ENCODE measurements around the gene PSEN2. TPM values are rescaled to one million over a fixed set of nuclear protein-coding genes. Genes with fewer than 3 reads are reported as not detected.

PSEN2 gene
- total and polyA plus RNA-seq, 12 donors = 27.2 to 133 (median 44.5) TPM

GRCh38 chr1:226865590-226865989 is 4.8 kb upstream of the PSEN2 start:
- Histone ChIP-seq H3K4me1 (replicated peaks in 1 of 2) (peaks cover 0 to 10% of the 10 kb centered on the region in 2 donors), H3K4me3 (no peak overlapping the region), H3K9me3 (replicated peaks in 1 of 3) (no peaks in the 10 kb centered on the region), H3K27me3 (no peaks in the 10 kb centered on the region), H3K36me3 (replicated peaks in 1 of 2) (no peaks in the 10 kb centered on the region), H3K27ac (no peak overlapping the region)
- no peak for DNase-seq
- WGBS, 4 donors = 78 to 85% (median 82%) methylated on average over 4 of the region's 4 CpGs
- intact Hi-C loops (cut with DNase I) = no loop called here
- TF ChIP-seq POLR2A (IDR thresholded peaks at IDR 0.05) = no peak
- no peak for TF ChIP-seq CTCF (IDR thresholded peaks at IDR 0.05)

GRCh38 chr1:226867461-226868054 is 2.9 kb upstream of the PSEN2 start:
- TF ChIP-seq POLR2A (IDR thresholded peaks at IDR 0.05) (no peak), CTCF (IDR thresholded peaks at IDR 0.05) (no peak)
- H3K36me3 ChIP-seq (replicated peaks in 1 of 2) = no peaks in the 10 kb centered on the region
- no peaks in the 10 kb centered on the region for H3K9me3 ChIP-seq (replicated peaks in 1 of 3)
- H3K27me3 ChIP-seq = no peaks in the 10 kb centered on the region
- WGBS, 4 donors = 78 to 90% (median 84%) methylated on average over 6 of the region's 6 CpGs
- DNase-seq = no peak
- intact Hi-C loops (cut with DNase I) = no loop called here
- H3K27ac ChIP-seq = no peak overlapping the region
- H3K4me3 ChIP-seq = no peak overlapping the region
- H3K4me1 ChIP-seq (replicated peaks in 1 of 2) = peaks cover 12 to 25% of the 10 kb centered on the region in 2 donors

- H3K27ac ChIP-seq = no peak overlapping the region
- no peaks in the 10 kb centered on the region for H3K36me3 ChIP-seq (replicated peaks in 1 of 2)
- no peaks in the 10 kb centered on the region for H3K27me3 ChIP-seq
- DNase-seq = no peak
- H3K4me3 ChIP-seq = no peak overlapping the region
- intact Hi-C loops (cut with DNase I) = no loop called here
- TF ChIP-seq POLR2A (IDR thresholded peaks at IDR 0.05) (no peak), CTCF (IDR thresholded peaks at IDR 0.05) (no peak)
- H3K9me3 ChIP-seq (replicated peaks in 1 of 3) = no peaks in the 10 kb centered on the region
- H3K4me1 ChIP-seq (replicated peaks in 1 of 2) = peaks cover 12 to 20% of the 10 kb centered on the region in 2 donors
- WGBS, 4 donors = 94 to 100% (median 97%) methylated on average over 1 of the region's 1 CpG
Measured at GRCh38 chr1:226868726-226869125, 1.7 kb upstream of the PSEN2 start.

DNA sequence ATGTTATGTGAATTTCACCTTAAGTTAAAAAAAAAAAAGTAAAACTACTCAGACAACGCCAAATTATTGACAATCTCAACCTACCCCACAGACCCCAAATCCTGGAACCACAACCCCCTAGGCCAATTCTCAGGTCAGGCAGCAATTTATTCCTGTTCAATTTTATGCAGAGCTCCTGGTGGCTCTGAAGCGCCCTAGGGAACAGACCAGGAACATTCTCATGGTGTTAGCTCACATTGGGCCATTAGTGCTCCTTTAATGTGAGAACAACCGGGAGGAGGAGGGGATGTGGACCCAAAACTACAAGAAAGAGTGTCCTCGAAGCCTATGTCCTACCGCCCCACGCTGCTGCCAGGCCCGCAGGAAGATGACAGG is 403 bp upstream of the PSEN2 start:
- Histone ChIP-seq H3K27me3 (no peaks in the 10 kb centered on the region), H3K36me3 (replicated peaks in 1 of 2) (no peaks in the 10 kb centered on the region), H3K9me3 (replicated peaks in 1 of 3) (no peaks in the 10 kb centered on the region), H3K4me3 (peak overlapping the region in 2 of 4 donors; percentile 70 to 92), H3K4me1 (replicated peaks in 1 of 2) (peaks cover 12 to 20% of the 10 kb centered on the region in 2 donors), H3K27ac (peak overlapping the region in 3 of 5 donors; percentile 39 to 89 (median 83))
- intact Hi-C loops (cut with DNase I) = no loop called here
- no peak for TF ChIP-seq CTCF (IDR thresholded peaks at IDR 0.05)
- no peak for TF ChIP-seq POLR2A (IDR thresholded peaks at IDR 0.05)
- WGBS, 4 donors = 20 to 50% (median 24%) methylated on average over 3 to 7 of the region's 7 CpGs
- DNase-seq = no peak

All from adrenal gland (tissue), 12 donors.